ENCODE data around the gene PRRT1B. TPM values are rescaled to one million over a fixed set of nuclear protein-coding genes. Genes with fewer than 3 reads are reported as not detected.
A peak's percentile ranks its signal among the peaks of the same experiment; 100 is the strongest.

Gene PRRT1B
- total and polyA plus RNA-seq, 9 of the 15 experiments (the other 6 are each of a cell fraction or from before 2014, with no cell fraction given) = not detected

DNA sequence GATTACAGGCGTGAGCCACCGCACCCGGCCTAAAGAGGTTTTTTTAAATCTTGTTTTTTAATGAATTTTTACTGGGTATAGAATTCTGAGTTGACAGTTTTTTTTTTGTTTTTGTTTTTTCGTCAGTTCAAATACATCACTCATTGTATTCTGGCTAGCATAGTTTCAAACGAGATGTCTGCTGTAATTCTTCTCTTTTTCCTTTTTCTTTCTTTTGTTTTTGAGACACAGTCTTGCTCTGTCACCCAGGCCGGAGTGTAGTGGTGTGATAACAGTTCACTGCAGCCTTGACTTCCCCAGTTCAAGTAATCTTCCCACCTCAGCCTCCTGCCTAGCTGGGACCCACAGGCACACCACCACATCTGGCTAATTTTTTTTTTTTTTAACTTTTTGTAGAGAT lies 2.2 kb upstream of the PRRT1B start (continued):
- TF ChIP-seq PHF21A (IDR thresholded peaks at IDR 0.05; ENCODE audit: borderline replicate concordance, low read depth) = no peak
- no peak for TF ChIP-seq PCBP2 (IDR thresholded peaks at IDR 0.05; ENCODE audit: low read depth, low read length, poor library complexity, severe bottlenecking)
- TF ChIP-seq MTA2 (IDR thresholded peaks at IDR 0.05; ENCODE audit: low read depth) = no peak
- TF ChIP-seq, protein P1, sequence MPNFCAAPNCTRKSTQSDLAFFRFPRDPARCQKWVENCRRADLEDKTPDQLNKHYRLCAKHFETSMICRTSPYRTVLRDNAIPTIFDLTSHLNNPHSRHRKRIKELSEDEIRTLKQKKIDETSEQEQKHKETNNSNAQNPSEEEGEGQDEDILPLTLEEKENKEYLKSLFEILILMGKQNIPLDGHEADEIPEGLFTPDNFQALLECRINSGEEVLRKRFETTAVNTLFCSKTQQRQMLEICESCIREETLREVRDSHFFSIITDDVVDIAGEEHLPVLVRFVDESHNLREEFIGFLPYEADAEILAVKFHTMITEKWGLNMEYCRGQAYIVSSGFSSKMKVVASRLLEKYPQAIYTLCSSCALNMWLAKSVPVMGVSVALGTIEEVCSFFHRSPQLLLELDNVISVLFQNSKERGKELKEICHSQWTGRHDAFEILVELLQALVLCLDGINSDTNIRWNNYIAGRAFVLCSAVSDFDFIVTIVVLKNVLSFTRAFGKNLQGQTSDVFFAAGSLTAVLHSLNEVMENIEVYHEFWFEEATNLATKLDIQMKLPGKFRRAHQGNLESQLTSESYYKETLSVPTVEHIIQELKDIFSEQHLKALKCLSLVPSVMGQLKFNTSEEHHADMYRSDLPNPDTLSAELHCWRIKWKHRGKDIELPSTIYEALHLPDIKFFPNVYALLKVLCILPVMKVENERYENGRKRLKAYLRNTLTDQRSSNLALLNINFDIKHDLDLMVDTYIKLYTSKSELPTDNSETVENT (CRISPR knock-in tag; IDR thresholded peaks at IDR 0.05) = no peak
- TF ChIP-seq ZNF780A (CRISPR knock-in tag; IDR thresholded peaks at IDR 0.05) = no peak
- peak; percentile 31; the same call in 1 of the 2 replicates for TF ChIP-seq TAL1 (IDR thresholded peaks at IDR 0.05)
- TF ChIP-seq ZNF316 (IDR thresholded peaks at IDR 0.05) = 0 out of 2 replicates have a peak, but pooled peaks have one; percentile 46
- TF ChIP-seq, protein P2, sequence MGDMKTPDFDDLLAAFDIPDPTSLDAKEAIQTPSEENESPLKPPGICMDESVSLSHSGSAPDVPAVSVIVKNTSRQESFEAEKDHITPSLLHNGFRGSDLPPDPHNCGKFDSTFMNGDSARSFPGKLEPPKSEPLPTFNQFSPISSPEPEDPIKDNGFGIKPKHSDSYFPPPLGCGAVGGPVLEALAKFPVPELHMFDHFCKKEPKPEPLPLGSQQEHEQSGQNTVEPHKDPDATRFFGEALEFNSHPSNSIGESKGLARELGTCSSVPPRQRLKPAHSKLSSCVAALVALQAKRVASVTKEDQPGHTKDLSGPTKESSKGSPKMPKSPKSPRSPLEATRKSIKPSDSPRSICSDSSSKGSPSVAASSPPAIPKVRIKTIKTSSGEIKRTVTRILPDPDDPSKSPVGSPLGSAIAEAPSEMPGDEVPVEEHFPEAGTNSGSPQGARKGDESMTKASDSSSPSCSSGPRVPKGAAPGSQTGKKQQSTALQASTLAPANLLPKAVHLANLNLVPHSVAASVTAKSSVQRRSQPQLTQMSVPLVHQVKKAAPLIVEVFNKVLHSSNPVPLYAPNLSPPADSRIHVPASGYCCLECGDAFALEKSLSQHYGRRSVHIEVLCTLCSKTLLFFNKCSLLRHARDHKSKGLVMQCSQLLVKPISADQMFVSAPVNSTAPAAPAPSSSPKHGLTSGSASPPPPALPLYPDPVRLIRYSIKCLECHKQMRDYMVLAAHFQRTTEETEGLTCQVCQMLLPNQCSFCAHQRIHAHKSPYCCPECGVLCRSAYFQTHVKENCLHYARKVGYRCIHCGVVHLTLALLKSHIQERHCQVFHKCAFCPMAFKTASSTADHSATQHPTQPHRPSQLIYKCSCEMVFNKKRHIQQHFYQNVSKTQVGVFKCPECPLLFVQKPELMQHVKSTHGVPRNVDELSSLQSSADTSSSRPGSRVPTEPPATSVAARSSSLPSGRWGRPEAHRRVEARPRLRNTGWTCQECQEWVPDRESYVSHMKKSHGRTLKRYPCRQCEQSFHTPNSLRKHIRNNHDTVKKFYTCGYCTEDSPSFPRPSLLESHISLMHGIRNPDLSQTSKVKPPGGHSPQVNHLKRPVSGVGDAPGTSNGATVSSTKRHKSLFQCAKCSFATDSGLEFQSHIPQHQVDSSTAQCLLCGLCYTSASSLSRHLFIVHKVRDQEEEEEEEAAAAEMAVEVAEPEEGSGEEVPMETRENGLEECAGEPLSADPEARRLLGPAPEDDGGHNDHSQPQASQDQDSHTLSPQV (IDR thresholded peaks at IDR 0.05) = no peak
- 0 out of 2 replicates have a peak, but pooled peaks have one; percentile 20 for TF ChIP-seq TEAD4 (IDR thresholded peaks at IDR 0.05; ENCODE audit: low read length)
- no peak for TF ChIP-seq TEAD4 (CRISPR knock-in tag; IDR thresholded peaks at IDR 0.05; ENCODE audit: borderline replicate concordance)
- TF ChIP-seq ZNF766 (CRISPR knock-in tag; conservative IDR thresholded peaks at IDR 0.05) = no peak
- no peak for TF ChIP-seq MTA1 (IDR thresholded peaks at IDR 0.05; ENCODE audit: borderline replicate concordance)
- TF ChIP-seq CBFB (CRISPR knock-in tag; IDR thresholded peaks at IDR 0.05) = no peak
- no peak for TF ChIP-seq HDAC2 (IDR thresholded peaks at IDR 0.05)
- no peak for TF ChIP-seq GABPB2 (CRISPR knock-in tag; conservative IDR thresholded peaks at IDR 0.05)
- TF ChIP-seq, protein P3, sequence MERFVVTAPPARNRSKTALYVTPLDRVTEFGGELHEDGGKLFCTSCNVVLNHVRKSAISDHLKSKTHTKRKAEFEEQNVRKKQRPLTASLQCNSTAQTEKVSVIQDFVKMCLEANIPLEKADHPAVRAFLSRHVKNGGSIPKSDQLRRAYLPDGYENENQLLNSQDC (CRISPR knock-in tag; IDR thresholded peaks at IDR 0.05) = no peak
- peak in 1 of 2 experiments; percentile 99; a peak in 2 of 3 replicates for TF ChIP-seq CBX3 (IDR thresholded peaks at IDR 0.05; ENCODE audit: borderline replicate concordance in 1 of 2, low read length in 2 of 2)
- TF ChIP-seq, protein P4, sequence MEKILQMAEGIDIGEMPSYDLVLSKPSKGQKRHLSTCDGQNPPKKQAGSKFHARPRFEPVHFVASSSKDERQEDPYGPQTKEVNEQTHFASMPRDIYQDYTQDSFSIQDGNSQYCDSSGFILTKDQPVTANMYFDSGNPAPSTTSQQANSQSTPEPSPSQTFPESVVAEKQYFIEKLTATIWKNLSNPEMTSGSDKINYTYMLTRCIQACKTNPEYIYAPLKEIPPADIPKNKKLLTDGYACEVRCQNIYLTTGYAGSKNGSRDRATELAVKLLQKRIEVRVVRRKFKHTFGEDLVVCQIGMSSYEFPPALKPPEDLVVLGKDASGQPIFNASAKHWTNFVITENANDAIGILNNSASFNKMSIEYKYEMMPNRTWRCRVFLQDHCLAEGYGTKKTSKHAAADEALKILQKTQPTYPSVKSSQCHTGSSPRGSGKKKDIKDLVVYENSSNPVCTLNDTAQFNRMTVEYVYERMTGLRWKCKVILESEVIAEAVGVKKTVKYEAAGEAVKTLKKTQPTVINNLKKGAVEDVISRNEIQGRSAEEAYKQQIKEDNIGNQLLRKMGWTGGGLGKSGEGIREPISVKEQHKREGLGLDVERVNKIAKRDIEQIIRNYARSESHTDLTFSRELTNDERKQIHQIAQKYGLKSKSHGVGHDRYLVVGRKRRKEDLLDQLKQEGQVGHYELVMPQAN (IDR thresholded peaks at IDR 0.05; ENCODE audit: borderline replicate concordance) = no peak
- no peak for TF ChIP-seq ZNF224 (CRISPR knock-in tag; IDR thresholded peaks at IDR 0.05)
- TF ChIP-seq, protein P5, sequence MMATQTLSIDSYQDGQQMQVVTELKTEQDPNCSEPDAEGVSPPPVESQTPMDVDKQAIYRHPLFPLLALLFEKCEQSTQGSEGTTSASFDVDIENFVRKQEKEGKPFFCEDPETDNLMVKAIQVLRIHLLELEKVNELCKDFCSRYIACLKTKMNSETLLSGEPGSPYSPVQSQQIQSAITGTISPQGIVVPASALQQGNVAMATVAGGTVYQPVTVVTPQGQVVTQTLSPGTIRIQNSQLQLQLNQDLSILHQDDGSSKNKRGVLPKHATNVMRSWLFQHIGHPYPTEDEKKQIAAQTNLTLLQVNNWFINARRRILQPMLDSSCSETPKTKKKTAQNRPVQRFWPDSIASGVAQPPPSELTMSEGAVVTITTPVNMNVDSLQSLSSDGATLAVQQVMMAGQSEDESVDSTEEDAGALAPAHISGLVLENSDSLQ (IDR thresholded peaks at IDR 0.05) = peak; percentile 23; the same call in 1 of the 2 replicates
- TF ChIP-seq TRIM24 (IDR thresholded peaks at IDR 0.05) = peak; percentile 75 to 90
- peak; percentile 33 for TF ChIP-seq CBFA2T2 (conservative IDR thresholded peaks at IDR 0.05)
